DND-41 (cell line): ENCODE results near the gene TEKT4.

Experiments used
- EZH2 ChIP-seq: IDR thresholded peaks from 3 replicates; pipeline ENCODE4 v1.6.1; 2012; ENCODE audit warnings: borderline replicate concordance, low read depth, mild to moderate bottlenecking, moderate library complexity, low read length, inconsistent platforms; ENCODE audit not compliant: severe bottlenecking
- TF ChIP-seq, protein P1 (sequence below): IDR thresholded peaks from 2 replicates; pipeline ENCODE4 v1.5.1; 2012; ENCODE audit warnings: borderline replicate concordance, low read length, moderate library complexity, mild to moderate bottlenecking; ENCODE audit not compliant: poor library complexity, severe bottlenecking; ENCODE audit errors: extremely low read depth

DNA sequence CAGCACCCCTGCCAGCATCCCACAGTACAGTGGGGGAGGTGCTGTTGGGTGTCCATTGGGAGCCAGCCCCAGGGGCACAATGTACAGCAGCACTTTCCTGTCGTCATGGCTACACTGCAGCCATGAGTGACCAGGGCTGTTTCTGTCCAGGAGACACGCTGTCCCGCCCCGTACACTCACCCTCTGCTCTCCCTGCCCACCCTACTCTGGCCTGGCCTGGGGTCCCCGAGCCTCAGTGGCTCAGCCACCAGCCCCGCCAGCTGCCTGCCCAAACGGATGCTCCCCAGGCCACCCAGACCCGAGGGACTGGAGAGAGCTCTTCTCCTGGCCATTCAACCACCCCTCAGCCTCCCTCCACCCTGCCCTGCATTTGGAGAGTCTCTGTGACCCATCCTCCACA is 9.3 kb downstream of the TEKT4 start:
- no peak for TF ChIP-seq EZH2
- TF ChIP-seq, protein P1, sequence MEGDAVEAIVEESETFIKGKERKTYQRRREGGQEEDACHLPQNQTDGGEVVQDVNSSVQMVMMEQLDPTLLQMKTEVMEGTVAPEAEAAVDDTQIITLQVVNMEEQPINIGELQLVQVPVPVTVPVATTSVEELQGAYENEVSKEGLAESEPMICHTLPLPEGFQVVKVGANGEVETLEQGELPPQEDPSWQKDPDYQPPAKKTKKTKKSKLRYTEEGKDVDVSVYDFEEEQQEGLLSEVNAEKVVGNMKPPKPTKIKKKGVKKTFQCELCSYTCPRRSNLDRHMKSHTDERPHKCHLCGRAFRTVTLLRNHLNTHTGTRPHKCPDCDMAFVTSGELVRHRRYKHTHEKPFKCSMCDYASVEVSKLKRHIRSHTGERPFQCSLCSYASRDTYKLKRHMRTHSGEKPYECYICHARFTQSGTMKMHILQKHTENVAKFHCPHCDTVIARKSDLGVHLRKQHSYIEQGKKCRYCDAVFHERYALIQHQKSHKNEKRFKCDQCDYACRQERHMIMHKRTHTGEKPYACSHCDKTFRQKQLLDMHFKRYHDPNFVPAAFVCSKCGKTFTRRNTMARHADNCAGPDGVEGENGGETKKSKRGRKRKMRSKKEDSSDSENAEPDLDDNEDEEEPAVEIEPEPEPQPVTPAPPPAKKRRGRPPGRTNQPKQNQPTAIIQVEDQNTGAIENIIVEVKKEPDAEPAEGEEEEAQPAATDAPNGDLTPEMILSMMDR = no peak
